Activated CD4-positive, alpha-beta T cell treated with anti-CD3 and anti-CD28 coated beads, Interleukin-2, amount 50 U/mL, for 1 hour (primary cell): ENCODE results near the gene ABO.
"Not testable (repeated sequence)": the region's sequence is repeated elsewhere in the genome, so short reads cannot be mapped to it uniquely, and the experiment has no call there.

ENCODE experiments used
- DNase-seq: peaks from one replicate; pipeline ENCODE4 v3.0.0-alpha.2; 2020

The ABO gene

DNA sequence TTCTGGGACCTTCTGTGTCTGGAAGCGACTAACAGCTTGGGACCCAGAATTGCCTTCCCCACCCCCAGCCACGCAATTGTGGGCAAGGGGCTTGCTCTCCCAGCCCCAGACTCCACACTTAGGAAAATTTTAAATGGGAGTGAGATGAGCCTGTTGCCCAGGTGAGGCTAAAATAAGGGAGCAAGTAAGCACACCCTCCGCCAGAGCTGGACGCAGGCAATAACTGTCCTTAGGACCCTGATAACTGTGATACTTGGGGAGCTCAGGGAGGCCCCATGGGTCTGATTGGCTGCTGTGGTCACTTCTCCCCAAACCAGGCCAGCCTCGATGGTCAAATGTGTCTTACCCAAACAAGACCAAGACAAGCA, 13.3 kb downstream of the ABO start:
- DNase-seq: no peak

DNA sequence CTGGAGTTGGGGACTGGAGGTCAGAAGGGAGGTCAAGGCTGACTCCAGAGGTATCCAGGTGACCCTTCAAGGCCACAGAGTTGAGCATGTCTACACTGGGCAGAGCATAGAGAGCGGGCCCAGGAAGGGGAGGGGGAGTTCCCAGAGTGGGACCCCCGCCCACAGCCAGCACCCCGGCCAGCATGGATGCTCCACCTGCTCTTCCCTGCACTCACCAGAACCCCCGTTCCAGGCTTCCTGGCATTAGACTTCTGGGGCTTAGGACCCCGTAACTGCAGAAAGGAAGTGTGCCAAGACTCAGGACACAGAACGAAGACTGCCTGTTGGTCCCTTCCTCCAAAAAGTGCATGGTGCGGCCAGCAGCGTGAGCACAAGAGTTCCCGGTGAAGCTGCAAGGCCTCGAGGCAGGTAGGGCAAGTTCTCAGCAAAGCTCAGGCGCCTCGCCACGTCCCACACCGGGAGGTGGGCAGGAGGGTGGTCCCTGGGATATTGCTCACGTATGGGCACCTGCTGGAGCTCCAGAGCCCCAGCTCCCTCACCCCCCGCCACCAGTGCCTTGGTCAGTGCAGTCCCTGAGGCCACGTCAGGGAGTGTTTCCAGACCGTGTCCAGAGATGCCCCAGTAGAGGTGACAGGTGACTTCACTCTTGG, 13.8 kb downstream of the ABO start:
- no peak for DNase-seq

DNA sequence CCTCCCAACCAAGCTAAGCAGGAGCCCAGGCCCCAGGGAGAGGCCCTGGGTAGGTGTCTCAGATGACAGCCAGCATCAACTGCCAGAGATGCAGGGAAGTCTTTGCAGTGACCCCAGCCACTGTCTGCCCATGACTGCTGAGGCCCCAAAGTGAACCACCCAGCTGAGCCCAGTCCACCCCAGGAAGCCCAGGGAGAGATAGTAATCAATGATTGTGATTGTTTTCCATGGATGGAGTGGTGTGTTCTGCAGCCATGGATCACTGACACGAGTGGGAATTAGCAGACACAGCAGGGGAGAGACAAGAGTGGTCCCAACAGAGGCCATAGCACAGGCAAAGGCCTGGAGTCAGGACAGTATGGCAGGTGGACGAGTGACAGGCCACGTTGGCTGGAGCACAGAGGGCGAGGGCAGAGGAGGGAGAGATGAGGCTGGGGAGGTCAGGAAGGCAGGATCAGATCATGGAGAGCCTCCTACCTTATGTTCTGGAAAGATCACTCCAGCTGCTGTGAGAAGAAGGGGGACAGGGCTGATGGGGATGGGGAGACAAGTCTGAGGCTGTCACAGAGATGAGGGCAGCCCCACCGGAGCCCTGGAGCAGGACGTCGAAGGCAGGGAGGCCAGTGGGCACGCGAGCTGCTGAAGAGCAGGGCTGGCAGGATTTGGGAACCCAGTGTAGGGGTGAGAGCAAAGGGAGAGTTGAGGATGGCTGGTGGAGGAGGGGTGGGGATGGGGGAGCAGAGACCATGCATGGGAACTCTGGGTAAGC, 14.5 kb downstream of the ABO start:
- no peak for DNase-seq

DNA sequence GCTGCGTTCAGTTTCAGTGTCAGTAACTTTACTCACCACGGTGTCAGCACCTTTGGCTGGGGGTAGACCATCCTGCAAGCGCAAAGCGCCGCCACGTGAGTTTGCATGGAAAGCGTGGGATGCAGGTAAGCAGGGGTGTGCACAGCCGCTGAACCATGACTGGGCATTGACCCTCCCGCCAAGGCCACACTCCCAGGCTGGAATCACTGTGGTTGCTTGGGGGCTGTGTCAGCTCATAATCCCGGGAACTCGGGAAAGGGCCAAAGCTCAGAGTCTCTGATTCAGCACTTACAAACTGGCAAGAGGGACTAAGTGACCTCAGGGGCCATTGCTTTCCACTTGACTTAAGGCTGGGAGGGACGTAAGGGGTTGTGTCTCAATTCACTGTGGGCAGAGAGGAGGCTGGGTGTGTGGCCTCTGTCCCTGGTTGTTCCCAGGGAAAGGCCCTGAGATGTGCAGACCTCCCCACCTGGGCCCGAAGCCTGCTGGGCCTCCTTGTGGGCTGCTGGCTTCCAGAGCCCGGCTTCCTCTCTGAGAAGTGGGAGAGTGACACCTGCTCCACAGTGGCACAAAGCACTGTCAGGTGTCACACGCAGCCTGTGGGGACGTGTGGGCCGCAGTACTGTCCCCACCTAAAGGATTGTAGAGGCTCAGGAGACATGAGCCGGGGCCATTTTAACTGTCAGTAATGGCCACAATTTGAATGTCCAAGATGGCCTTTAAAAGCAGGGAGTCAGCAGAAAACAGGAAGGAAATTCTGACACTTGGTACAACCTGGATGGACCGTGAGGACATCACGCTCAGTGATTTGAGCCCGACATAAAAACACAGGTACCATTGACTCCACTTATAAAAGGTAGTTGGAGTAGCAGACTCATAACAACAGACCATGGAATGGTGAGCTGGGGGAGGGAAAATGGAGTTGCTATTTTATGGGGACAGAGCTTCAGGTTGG, 16.7 kb downstream of the ABO start:
- no peak for DNase-seq

DNA sequence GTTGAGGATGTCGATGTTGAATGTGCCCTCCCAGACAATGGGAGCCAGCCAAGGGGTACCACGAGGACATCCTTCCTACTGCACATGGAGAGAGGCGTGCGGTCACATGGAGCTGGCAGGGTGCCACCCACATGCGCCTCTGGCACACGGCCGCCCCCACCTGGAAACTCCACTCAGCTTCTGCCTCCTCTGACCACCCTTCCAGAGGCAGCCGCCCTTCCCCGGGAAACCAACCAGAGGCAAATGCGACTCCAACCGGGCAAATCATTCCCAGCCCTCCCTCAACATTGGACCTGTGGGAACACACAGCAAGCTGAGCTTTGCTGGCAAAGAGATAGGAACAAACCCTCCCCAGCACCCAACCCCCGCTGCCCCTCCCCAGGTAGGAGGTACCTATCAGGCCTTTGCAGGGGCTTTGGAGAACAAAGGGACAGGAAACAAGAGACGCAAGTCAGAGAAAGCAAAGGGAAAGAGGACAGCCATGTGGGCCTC, 17.5 kb downstream of the ABO start:
- no peak for DNase-seq

DNA sequence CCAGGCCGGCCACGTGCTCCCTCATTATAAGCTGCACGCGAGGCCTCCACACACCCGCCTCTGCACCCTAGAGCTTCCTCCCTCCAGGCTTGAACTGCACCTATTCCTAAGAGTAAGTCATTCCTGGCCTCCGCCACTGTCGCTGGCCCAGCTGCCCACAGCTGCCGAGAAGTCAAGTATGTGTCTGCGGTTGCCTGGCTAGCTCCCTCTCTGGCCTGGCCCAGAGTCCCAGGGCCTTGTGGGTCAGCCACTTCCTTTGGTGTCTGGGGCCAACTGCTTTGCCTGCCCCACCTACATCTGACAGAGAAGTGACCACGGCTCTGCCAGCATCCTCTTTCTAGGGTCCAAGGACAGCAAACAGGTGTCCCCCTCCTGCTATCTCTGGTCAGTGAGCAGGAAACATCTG, 18.3 kb downstream of the ABO start:
- DNase-seq: no peak

DNA sequence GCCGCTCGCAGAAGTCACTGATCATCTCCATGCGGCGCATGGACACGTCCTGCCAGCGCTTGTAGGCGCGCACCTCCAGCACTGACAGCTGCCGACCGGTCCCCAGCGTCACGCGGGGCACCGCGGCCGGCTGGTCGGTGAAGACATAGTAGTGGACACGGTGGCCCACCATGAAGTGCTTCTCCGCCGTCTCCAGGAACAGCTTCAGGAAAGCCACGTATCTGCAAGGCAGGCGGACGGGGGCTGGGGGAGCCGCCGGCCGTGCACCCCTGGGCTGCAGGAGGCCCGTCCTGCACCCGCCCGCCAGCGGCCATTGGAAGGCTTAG, 18.9 kb downstream of the ABO start:
- DNase-seq: no peak

DNA sequence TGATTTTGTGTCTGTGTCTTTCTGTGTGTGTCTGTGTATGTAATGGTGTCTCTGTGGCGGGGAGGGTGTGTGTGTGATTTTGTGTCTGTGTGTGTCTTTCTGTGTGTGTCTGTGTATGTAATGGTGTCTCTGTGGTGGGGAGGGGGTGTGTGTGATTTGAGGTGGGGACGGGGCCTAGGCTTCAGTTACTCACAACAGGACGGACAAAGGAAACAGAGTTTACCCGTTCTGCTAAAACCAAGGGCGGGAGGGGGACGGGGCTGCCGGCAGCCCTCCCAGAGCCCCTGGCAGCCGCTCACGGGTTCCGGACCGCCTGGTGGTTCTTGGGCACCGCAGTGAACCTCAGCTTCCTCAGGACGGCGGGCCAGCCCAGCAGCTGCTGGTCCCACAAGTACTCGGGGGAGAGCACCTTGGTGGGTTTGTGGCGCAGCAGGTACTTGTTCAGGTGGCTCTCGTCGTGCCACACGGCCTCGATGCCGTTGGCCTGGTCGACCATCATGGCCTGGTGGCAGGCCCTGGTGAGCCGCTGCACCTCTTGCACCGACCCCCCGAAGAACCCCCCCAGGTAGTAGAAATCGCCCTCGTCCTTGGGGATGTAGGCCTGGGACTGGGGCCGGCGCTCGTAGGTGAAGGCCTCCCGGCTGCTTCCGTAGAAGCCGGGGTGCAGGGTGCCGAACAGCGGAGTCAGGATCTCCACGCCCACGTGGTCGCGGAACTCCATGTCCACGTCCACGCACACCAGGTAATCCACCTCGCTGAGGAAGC, 19.4 kb downstream of the ABO start:
- DNase-seq: no peak

DNA sequence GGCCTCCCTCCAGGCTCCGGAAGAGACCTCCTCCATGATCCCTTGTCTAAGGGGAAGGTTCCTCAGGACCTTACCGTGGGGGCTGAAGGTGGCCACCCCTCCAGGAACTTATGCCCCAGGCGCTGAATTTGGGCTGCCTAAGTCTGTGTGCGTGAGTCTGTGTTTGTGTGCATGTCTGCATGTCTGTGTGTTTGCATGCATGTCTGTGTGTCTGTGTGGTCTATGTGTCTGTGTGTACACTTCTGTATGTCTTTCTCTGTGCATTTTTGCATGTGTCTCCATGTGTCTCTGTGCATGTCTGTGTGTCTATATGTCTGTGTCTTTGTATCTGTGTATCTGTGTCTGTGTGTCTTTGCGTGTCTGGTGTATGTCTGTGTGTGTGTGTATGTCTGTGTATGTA, 20.5 kb downstream of the ABO start:
- no peak for DNase-seq

DNA sequence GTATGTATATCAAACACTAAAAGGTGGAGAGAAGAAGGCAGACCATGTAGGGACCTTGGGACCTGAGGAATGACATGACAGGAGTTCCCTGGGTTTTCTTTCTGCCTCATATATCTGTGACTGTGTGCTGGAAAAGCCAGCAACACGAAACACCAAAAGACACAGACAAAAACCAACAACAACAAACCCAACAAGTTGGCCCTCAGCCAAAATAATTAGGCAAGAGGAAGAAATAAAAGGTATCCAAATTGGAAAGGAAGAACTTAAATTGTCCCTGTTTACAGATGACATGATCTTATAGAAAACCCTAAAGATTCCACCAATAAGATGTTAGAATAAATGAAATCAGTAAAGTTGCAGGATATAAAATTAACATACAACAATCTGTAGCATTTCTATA, 21.7 kb downstream of the ABO start:
- no peak for DNase-seq

DNA sequence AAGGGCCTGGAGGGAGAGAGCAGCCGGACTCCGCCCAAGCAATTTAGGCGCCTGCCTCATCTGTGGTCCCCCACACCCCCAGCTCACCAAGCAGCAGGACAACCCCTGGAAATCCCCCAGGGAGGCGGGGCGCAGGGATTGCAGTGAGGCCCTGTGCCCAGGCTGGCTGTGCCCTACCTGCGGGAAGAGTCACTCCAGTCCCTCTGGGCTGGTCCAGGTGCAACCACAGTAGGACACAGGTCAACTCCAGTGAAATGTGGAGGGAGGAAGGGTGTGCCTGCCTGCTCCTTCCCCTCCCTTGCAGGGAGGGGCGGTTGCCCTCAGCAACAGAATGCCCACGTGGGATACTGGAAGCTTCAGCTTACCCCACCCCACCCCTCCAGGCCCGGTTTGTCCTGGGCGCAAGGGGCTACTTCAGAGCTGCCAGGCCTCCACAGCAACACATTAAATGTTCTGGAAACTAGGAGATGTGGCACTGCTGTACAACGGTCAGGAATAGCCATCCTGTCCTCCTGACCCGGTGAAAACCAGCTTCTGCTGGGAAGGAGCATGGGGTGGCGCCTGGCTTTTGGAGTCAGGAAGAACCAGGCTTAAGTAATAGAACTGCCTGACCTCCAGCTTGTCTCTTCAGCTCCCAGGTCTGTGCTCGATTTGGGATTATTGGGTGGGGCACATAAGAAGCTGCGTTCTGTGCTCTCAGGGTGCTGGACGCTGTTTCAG, 22.5 kb downstream of the ABO start:
- DNase-seq: no peak

DNA sequence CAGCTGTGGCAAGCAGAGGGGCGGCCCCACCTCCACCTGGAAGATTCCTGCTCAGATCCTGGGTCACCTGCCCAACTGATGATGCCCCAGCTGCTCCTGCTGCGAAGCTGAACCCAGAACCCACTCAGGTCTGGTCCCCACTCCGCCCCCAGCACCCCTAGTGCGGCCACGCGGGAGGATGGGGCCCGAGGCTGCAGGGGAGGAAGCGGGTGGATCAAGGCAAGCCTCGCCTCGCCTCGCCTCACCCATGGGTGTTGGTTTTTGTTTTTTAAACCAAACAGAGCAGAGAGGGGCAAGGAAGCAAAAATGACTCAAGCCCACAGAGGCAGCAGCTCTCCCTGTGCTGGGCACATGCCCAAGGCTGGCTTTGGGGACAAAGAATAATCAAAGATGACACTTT, 23.2 kb downstream of the ABO start:
- no peak for DNase-seq

DNA sequence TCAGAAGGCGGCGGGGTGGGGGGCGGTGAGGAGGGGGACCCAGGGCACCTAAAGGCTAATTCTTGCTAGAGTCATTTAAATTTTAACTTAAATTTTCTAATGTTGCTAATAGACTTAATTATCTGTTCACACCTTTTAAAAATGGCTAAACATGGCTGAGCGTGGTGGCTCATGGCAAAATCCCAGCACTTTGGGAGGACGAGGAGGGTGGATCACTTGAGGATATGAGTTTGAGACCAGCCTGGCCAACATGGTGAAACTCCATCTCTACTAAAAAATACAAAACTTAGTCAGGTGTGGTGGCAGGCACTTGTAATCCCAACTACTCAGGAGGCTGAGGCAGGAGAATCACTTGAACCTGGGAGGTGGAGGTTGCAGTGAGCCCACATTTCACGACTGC, 23.8 kb downstream of the ABO start:
- not testable (repeated sequence) for DNase-seq

DNA sequence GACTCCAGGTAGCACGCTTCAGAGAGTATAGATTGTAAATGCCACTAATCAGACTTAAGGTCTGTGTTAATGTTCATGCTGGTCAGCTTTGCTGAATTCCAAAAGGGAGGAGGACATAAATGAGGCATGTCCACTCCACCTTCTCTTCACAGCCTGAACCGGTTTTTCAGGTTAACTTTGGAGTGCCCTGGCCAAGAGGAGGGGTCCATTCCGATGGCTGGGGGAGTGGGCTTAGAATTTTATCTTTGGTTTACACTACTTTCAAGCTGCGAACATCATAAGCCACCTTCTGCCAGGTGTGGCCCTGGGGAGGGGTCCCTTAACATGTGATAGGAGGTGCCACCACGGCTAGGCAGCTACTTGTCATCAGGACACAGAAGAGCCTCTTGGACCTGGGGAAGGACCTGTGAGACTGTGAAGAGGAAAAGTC, 24.2 kb downstream of the ABO start:
- no peak for DNase-seq

DNA sequence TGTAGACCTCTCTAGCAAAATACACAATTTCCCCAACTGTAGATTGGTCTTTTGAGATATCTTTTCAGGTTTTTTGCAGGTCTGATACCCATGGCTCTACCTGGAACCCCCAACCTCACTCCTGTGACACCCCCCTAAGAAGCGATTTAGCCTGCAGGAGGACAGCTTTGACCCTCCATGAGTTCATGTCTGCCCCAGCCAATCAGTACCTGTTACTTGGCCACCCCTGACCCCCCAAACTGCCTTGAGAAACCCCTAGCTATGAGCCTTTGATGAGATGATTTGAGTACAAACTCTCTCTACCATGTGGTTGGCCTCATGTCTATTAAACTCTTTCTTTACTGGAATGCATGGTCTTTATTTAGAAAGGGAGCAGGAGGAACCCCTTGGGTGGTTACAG, 25.7 kb downstream of the ABO start:
- DNase-seq: no peak

DNA sequence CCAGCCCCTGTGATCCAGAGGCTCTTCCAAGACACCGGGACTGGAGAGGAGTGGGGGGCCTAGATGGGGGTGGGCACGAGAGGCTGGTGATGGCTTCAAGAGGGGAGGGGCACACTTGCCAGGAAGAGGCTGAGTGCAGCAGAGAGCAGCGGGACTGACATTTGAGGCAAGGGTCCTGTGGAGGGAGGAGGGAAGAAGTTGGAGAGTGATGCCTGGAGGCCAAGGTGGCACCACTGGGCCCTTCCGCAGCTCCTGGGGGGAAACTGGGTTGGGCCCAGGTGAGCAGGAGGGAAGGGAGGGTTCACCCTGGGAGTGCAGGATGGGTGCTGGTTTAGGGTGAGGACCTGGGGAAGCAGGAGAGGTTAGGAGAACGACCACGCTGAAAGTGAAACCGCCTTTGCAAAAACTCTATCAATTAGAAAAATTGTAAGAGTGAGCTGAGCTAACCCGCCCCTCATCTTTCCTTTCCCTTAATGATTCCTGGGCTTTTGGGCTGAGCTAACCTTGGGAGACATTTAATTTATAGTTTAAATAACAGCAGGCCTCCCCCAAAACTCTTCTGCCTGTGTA, 26.2 kb downstream of the ABO start:
- DNase-seq: no peak

DNA sequence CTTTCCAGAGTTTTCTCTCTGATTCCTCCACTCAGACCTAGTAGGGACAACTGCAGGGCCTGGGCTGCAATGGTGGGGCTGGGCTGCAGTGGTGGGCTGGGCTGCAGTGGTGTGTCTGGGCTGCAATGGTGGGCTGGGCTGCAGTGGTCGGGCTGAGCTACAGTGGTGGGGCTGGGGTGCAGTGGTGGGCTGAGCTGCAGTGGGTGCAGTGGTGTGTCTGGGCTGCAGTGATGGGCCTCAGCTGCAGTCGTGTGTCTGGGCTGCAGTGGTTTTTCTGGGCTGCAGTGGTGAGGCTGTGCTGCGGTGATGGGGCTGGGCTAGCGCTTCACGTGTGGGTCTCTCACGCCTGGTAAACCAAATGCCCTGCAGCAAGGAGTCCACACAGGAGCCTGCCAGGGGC, 27.4 kb downstream of the ABO start:
- DNase-seq: no peak

DNA sequence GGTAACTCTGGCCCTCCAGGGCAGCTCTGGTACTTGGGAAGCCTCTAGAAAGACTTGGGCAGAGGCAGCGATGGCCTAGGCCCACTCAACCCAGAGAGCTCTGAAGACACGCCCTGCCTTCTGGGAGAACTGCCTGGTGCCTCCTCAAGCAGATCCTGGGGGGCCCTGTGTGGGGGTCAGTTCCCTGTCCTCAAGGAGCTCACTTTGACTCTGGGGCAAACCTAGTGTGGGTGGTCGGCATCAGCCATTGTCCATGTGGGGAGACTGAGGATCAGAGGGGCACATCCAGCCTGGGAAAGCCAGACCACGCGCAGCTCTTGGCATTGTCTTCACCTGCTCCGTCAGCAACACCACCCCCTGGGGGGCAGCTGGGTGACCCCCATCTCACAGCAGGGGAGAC, 28.0 kb downstream of the ABO start:
- no peak for DNase-seq

DNA sequence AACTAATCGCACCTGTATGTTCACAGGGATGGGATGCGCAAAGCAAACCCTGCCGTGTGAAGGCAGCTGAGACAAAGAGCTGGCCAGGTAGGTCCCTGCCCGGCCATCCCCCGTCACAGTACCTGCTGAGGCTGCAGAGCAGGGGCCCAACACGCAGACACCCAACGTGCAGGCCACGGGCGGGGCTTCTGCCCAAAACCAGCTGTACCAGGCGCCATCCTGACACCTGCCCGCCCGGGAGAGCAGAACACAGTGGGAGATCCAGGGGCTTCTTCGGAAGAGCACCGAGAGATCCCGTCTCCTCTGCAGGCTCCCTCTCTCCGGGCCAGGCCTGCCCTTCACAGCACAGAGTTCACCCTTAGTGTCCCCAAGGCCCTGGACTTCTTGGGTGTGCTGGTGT, 28.4 kb downstream of the ABO start:
- DNase-seq: no peak

DNA sequence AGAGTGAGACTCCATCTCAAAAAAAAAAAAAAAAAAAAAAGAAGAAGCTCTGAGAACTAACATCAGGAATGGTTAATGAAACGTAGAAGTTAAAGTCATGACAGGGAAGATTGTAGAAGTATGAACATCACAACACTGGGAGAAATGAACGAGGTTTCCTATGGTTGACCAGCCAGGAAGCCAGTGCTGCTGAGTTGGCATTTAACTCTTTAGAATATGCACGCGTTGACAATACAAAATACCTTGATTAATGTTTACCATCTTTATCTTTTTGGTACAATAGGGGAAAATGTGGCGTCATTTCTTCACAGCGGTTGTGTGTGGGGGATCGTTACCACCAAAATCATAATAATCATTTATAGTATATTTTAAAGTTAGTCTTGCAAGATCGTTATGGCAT, 32.0 kb downstream of the ABO start:
- DNase-seq: no peak

DNA sequence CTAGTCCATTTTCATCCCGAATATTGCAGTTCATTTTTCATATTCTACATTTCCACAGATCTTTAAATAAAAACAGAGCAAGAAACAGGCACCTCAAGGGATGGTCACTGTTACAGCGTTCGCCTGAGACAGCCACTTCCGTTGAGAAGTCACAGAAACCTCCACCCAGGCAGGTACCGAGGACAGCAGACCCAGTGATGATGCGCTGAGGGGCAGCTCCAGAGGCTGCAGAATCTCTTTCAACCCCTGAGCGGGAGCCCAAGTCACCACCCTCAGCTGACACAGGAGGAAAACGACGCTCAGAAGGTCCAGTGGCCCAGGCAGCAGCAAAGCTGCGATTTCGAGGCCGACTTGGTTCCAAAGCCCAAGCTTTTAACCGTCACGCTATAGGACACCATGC, 32.8 kb downstream of the ABO start:
- no peak for DNase-seq

DNA sequence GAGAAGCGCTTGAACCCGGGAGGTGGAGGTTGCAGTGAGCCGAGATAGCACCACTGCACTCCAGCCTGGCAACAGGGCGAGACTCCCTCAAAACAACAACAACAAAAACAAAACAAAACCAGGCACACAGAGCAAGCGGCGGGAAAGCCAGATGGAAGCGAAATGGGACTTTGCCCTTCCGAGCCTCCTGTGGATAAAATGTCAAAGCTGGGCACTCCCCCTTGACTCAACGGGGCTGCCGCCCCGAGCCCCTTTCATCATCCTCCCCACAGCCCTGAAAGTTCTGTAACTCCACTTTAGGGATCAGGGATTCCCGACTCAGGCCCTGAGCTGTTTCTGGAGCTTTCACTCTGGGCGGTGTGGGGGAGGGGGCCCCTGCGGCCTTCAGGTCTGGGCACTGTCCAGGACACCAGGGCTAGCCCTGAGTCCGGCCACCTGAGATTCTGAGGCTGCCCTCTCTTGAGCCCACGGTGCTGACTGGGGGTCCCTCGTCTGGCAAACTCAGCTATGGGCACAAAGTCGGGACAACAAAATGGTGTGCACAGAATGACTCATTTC, 35.4 kb downstream of the ABO start:
- DNase-seq: no peak
